Measurements from ENCODE around the gene FAM168B. TPM values are rescaled to one million over a fixed set of nuclear protein-coding genes. Genes with fewer than 3 reads are reported as not detected.

FAM168B gene
- total RNA-seq, 1 donor from 2014 or later = 152 TPM

- DNase-seq = no peak
Measured at GRCh38 chr2:131055169-131056065, 37.8 kb downstream of the FAM168B start.

DNA sequence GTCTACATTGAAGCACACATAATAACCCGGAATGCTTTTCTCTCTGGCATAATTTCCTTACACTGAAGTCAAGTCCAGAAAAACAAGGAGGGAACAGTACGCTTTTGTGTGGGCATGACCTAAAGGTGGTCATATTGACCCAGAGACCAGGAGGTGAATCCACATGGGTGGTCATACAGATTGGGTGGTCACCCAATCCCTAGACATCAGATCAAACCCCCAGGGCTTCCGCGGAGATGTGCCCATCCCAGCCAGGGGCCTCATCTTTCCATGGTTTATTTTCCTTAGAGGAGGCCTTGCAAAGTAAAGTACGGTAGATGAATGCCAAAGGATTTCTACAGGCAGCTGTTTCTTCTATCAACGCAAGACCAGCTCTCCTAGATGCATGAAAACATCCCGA, 38.8 kb downstream of the FAM168B start:
- DNase-seq = no peak

DNA sequence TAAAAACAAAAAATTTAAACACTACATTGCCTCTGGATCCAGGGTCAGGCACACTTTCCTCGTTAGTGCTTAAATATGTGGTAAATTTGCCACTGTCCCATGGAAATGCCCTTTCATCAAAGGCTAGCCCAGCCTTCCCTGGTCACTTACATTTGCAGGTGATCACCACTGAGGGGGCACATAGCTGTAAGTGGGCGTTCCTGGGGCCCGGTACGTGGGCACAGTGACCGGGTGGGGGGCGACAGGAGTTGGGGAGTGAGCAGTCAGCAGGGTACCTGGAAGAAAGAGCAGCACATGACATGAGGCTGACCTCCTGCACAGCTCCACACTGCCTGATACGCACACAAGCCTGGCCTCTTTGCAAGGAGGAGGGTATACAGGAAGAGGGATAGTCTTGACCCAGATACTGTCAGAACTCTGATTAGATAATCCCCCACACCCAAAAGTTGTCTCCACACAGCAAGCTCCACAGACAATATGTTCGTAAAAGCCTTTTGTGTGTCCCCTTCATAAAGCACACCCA, 40.5 kb downstream of the FAM168B start:
- DNase-seq = no peak

- DNase-seq = no peak
Measured at GRCh38 chr2:131050896-131051295, 42.4 kb downstream of the FAM168B start.

DNA sequence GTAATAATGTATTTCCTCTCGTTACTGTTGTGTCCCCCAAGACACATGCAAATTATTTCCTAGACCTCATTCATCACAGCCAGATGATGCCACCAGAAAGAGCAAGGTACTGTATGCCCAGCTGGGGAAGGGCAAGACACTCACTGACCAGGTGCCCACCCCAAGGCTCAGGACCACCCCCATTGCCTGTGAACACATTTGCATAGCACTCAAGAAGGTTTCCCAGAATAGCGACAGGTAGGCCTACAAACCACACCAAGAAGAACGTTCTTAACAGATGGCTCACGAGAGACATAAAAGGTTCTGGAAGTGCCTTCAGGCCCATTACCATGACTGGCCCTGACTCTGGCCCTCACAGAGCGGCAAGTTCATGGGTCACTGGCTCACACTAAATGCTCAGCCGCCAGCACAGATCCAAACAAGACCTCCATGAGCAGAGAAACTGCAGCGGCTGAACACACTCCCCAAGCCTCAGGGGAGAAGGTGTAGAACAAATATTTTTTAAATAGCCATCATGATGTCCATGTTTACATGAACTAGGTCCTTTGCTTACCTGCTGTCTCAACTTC, 44.0 kb downstream of the FAM168B start:
- no peak for DNase-seq

DNA sequence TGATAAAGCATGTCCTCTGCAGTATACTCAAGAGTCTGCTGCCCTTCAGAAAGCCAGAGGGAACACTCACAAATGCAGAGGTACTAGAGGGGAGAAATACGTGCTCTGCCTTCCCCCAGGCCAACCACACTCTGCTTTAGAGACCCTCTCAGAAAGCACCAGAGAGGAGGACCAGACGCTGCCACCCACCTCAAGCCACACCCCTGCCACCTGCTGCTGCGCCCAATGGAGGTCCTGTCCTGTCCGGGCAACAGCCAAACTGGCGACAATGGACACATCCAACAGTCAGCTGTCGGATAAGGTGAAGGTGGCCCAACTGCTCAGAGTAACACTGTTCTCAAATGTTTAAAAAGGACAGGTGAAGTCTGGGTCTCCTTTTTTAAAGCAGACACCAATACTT, 44.6 kb downstream of the FAM168B start:
- no peak for DNase-seq

- no peak for DNase-seq
Measured at GRCh38 chr2:131047920-131048560, 45.2 kb downstream of the FAM168B start.

DNA sequence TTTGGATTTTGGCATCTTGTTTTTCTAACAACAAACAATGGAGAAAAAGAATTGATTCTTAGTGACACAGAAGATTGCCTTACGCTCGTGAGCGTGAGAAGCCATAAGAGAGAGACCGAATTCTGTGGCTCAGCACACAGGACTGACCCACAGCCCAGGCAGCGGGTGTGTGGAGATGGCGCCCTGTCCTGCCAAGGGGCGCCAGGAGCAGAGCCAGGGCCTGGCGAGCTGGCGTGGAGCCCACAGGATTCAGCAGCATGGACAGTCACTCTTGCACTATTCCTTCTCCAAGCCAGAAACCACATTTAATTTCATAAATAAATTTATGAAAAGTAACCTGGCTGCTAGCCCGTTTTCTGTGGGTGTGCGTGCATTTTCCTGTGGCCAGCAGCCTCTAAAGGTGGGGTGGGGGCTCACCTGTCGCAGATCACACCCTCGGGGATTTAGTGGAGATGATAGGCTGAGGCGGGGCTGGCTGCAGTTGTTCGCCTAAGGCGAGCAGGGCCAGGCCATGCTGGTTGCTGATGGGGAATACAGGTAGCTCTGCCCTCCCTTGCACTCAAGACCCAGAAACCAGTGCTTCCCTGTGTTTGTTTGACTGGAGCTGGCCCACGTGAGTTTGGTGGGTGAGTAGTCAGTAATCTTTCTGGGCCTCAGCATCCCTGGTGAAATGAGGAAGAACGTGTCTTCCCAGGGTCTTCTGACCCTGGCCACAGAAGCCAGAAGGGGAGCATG, 46.2 kb downstream of the FAM168B start:
- no peak for DNase-seq

DNA sequence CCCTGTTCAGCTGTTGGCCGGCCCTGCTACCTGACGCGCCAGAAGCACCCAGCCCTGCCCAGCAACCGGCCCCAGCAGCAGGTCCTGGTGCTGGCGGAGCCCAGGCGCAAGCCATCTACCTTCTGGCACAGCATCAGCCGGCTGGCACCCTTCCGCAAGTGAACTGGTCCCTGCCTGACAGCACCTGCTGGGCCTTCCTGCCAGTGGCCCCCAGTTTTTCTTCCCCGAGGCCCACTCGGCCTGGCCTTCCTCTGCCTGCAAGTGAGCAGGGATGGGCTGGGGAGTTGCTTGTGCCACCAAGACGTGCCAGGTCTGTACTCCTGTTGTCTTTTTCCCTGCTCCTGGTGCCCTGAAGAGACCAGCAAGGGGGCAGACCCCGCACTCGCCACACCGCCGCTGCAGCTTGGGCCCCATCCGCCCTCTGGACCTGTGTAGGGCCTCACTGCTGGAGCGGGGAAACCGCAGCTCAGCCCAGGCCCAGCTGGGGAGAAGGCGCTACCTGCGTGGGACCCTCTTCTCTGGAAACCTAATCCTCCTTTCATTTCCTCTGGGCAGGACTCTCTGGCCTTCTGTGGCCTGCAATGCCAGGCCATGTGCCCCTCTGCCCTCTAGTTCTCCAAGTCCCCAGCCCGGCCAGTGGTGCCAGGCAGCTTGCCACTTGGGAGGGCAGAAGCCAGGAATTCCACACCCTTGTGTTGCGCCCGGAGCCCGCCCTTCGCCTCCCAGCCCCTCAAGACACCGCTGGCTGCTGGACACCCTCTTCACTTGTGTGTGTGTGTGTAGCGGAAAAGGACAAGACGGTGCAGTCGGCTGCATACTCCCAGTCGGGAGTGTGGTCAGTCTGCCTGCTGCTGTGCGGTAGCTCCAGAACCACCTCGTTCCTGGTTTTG, 47.0 kb downstream of the FAM168B start:
- no peak for DNase-seq

DNA sequence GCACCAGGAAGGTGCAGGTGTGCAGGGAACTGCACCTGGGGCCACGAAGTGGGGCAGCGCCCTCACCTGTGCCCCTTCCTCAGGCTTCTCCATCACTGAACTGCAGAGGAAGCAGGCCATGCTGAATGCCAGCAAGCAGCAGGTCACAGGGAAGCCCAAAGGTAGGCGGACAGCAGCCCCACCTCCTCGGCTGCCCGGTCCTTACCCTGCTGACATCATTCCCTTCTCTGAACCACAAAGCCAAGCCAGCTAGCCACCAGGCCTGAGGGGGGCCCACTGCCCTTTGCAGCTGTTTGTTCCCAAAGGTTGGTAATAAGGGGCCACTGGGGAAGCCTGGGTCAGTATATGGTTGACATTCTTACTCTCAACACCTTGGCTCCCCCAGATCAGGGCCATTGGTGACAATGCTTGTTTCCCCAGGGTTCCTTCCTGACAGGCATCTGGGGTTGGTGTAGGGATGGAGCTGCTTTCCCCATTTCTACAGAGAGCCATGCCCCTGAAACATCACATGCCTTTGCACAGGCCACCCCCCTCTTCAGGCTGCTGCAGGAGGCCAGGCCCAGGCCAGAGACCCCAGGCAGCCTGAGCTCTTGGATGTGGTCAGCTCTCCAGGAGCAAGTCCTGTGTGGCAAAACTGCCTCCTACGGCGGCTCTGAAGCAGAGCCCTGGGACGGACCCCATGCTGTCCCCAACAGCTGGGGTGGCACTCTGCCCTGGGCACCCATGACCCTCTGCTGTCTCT, 47.8 kb downstream of the FAM168B start:
- no peak for DNase-seq

- DNase-seq = no peak
Measured at GRCh38 chr2:131044757-131045150, 48.5 kb downstream of the FAM168B start.

GRCh38 chr2:131044075-131044756, 49.0 kb downstream of the FAM168B start:
- no peak for DNase-seq

DNA sequence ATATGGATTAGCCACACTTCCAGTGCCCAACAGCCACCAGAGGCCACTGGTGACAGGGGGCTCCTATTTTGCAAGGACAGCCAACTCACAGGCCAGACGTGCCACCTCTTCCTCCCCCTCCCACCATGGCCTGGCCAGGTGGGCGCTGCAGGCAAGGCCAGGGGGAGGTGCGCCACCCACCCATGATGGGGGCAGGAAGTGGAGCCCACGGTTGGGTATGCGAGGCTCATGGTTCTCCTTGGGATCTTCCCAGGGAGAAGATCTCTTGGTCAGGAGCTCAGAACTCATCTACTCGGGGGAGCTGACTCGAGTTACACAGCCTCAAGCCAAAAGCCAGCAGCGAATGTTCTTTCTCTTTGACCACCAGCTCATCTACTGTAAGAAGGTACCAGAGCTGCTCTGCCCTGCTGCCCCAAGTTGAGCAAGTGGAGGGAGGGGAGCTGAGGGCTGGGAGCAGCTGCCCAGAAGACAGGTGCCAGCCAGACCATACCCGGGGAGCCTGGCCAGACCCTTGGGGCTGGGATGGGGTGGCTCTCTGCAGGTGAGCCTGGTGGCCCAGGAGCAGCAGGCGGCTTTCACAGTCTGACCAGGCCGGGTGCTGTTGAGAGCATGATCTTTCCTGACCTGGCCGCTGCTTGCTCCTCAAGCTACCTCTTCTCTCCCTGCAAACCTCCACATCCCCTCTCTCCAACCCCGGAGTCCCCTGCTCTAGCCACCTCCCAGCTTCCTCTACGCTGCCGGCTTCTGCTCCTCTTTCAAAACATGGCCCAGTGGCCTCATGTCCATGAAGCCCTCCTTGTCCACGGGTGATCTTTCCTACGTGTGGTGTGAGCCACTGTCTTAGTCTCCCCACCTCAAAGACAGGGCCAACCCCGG, 49.8 kb downstream of the FAM168B start:
- DNase-seq = no peak

- DNase-seq = no peak
Measured at GRCh38 chr2:131042148-131042775, 51.0 kb downstream of the FAM168B start.

- DNase-seq = no peak
Measured at GRCh38 chr2:131041402-131042147, 51.7 kb downstream of the FAM168B start.

DNA sequence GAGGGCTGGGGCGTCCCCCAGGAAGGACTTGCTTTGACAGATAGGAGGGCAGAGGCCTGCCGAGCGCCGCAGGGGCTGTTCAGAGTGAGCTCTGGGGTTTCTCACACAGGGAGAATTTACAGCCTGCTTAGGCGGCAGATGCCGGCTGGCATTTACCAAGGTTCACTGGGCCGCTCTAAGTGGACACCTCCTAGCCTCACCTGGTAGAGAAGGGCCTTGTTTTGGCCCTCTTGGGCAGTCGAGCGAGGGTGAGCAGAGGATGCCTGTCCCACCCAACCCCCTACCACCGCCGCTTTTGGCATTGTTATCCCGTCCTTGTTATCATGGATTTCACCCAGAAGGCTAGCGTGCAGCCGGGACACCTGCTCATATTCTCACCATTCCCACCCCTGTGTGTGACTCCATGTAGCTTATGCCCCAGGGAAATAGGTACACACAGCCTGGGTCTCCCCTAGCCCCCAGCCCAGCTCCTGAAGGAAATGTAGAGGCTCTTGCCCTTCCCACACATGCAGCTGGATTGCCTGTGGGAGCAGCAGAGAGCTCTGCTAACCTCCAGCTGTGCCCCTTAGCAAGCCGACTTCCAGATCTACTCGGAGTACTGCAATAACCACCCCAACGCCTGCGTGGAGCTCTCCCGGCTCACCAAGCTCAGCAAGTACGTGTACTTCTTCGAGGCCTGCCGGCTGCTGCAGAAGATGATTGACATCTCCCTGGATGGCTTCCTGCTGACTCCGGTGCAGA, 52.4 kb downstream of the FAM168B start:
- DNase-seq = no peak
